HG03469 (cell line): ENCODE results near the gene LBX1.

Source experiments
- ATAC-seq: cut with Tn5 transposase; IDR thresholded peaks from one replicate; pipeline ENCODE4 v1.9.1; 2021; ENCODE audit warnings: mild to moderate bottlenecking, moderate library complexity, moderate number of reproducible peaks; ENCODE audit not compliant: unreplicated experiment

The LBX1 gene

GRCh38 chr10:101226491-101227428 is 2.5 kb downstream of the LBX1 start:
- ATAC-seq, result no peak

- ATAC-seq, result no peak
Measured at GRCh38 chr10:101225846-101226421, 3.3 kb downstream of the LBX1 start.

GRCh38 chr10:101224910-101225823 is 4.1 kb downstream of the LBX1 start:
- no peak for ATAC-seq

GRCh38 chr10:101224060-101224909 is 5.0 kb downstream of the LBX1 start:
- ATAC-seq, result no peak

- ATAC-seq, result no peak
Measured at GRCh38 chr10:101223274-101224059, 5.8 kb downstream of the LBX1 start.

GRCh38 chr10:101222683-101223273 is 6.5 kb downstream of the LBX1 start:
- ATAC-seq, result no peak

GRCh38 chr10:101221963-101222531 is 7.2 kb downstream of the LBX1 start:
- ATAC-seq, result no peak

GRCh38 chr10:101221549-101221948 is 7.7 kb downstream of the LBX1 start:
- no peak for ATAC-seq

- ATAC-seq, result no peak
Measured at GRCh38 chr10:101219946-101220451, 9.3 kb downstream of the LBX1 start.

- no peak for ATAC-seq
Measured at GRCh38 chr10:101219139-101219945, 9.9 kb downstream of the LBX1 start.

GRCh38 chr10:101218351-101219138 is 10.7 kb downstream of the LBX1 start:
- no peak for ATAC-seq

- ATAC-seq, result no peak
Measured at GRCh38 chr10:101217450-101218281, 11.6 kb downstream of the LBX1 start.

- no peak for ATAC-seq
Measured at GRCh38 chr10:101217044-101217425, 12.2 kb downstream of the LBX1 start.

GRCh38 chr10:101216207-101217043 is 12.8 kb downstream of the LBX1 start:
- ATAC-seq, result no peak
